Middle frontal gyrus (tissue), 1 donor: Measurements from ENCODE around the gene PDGFRA.

Source experiments
- DNase-seq: peaks from one replicate; pipeline ENCODE4 v3.0.0-alpha.2; 2015; ENCODE audit warnings: low spot score; ENCODE audit errors: extremely low spot score

The PDGFRA gene

GRCh38 chr4:54255881-54256280, 26.8 kb downstream of the PDGFRA start:
- no peak for DNase-seq

- DNase-seq = no peak
Measured at GRCh38 chr4:54256491-54257486, 27.7 kb downstream of the PDGFRA start.

- no peak for DNase-seq
Measured at GRCh38 chr4:54265366-54265765, 36.3 kb downstream of the PDGFRA start.

- no peak for DNase-seq
Measured at GRCh38 chr4:54268151-54268550, 39.1 kb downstream of the PDGFRA start.

- DNase-seq = no peak
Measured at GRCh38 chr4:54271464-54271863, 42.4 kb downstream of the PDGFRA start.

- DNase-seq = no peak
Measured at GRCh38 chr4:54272051-54272450, 43.0 kb downstream of the PDGFRA start.

- DNase-seq = no peak
Measured at GRCh38 chr4:54274264-54274663, 45.2 kb downstream of the PDGFRA start.

- no peak for DNase-seq
Measured at GRCh38 chr4:54274795-54275665, 45.9 kb downstream of the PDGFRA start.

GRCh38 chr4:54276641-54277430, 47.7 kb downstream of the PDGFRA start:
- DNase-seq = no peak

GRCh38 chr4:54277691-54278090, 48.6 kb downstream of the PDGFRA start:
- no peak for DNase-seq

- no peak for DNase-seq
Measured at GRCh38 chr4:54278216-54278615, 49.1 kb downstream of the PDGFRA start.

GRCh38 chr4:54281054-54281766, 52.1 kb downstream of the PDGFRA start:
- DNase-seq = no peak

GRCh38 chr4:54282837-54283236, 53.7 kb downstream of the PDGFRA start:
- no peak for DNase-seq

GRCh38 chr4:54289316-54289715, 60.2 kb downstream of the PDGFRA start:
- DNase-seq = no peak

GRCh38 chr4:54290980-54291379, 61.9 kb downstream of the PDGFRA start:
- no peak for DNase-seq

- no peak for DNase-seq
Measured at GRCh38 chr4:54296548-54297203, 67.6 kb downstream of the PDGFRA start.

- no peak for DNase-seq
Measured at GRCh38 chr4:54308110-54308509, 79.0 kb downstream of the PDGFRA start.

- no peak for DNase-seq
Measured at GRCh38 chr4:54315561-54316538, 86.8 kb downstream of the PDGFRA start.

- DNase-seq = no peak
Measured at GRCh38 chr4:54317690-54318089, 88.6 kb downstream of the PDGFRA start.
